UCSD-AML1 (cell line): Measurements from ENCODE around the gene VPS8.

Experiments
- DNase-seq: peaks from one replicate; lab custom pipeline; 2025; ENCODE audit not compliant: unreplicated experiment; lab: John Stamatoyannopoulos, UW

Gene VPS8

DNA sequence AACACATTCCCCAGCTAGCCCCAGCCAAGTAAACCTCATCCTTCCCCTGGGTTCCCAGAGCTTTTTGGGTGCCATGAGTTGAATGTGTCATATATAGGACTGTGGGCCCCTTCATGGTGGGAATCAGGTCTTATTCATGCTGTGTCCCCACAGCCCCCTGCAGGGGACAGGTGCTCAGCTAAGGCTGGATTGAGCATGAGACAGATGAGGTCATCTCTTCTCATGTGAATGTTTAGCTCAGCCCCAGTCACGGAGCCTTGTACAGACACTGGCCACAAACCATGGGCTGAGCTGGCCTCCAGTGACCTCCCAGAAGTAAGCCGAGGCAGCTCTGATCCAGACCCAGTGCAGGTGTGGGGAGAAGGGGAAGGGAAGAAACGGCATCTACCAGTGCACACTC, 270.2 kb downstream of the VPS8 start:
- DNase-seq, result no peak

GRCh38 chr3:185082829-185083228, 270.9 kb downstream of the VPS8 start:
- DNase-seq, result no peak

DNA sequence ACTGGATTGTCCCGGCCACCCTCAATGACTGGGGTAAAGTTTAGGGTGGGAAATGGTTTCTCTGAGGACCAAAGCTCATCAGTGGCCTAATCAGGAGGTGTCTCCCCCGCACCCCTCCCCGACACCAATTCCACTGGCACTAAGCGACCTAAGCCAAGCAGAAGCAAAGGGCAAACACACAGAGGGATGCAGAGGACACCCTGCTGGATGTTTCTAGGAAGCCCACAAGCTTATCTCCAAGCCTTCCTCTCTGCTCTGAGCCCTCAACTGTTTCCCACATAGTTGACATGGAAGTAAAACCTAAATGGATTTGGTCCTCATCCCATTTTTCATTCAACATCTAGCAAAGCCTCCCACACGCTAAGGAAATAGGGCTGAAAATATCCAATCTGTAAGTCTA, 272.4 kb downstream of the VPS8 start:
- DNase-seq, result no peak

DNA sequence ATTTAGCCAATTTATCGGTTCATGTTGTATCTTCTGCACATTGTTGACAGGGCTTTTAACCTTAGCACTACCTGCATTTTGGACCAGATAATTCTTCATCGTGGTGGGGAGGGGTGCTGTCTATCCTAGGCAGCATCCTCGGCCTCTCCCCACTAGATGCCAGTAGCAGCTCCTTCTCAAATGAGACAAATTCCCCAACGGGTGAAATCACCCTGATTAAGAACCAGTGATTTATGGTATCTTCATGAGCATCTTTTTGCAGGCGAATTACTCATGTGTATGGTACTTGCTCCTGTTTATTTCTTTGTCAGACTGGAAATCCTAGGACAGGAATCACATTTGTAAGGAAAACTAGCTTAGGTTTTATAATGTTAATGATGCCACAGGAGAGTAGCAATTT, 272.9 kb downstream of the VPS8 start:
- DNase-seq, result no peak

DNA sequence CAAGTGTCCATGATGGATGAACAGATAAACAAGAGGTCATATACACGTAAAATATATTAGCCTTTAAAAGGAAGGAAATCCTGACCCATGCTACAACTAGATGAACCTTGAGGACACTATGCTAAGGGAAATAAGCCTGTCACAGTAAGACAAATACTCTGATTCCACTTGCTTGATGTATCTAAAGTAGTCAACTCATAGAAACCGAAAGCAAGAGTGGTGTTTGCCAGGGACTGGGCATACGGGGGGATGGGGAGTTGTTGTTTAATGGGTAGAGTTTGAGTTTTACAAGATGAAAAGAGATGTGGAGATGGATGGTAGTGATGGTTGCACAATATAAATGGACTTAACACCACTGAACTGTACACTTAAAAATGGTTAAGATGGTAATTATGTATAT, 275.5 kb downstream of the VPS8 start:
- DNase-seq, result no peak

- no peak for DNase-seq
These were observed 277.4 kb downstream of the VPS8 start for GRCh38 chr3:185089343-185089742.

GRCh38 chr3:185089751-185090150, 277.8 kb downstream of the VPS8 start:
- no peak for DNase-seq

DNA sequence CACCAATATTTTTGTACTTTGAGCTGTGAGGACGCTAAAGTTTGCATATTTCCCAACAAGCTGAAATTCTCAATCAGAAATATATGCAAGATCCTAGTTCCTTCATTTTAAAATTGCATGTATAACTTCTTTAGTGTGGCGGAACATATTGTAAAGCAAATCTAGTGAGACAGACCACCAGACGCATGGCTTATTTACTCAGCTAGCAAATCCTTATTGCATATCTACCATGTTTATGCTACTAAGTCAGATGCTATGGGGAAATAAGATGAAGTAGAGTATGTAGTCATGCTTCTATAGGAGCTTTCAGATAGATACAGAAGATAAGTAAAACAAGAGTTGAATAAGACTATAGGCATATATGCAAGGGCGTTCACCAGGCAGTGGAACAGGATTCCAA, 278.8 kb downstream of the VPS8 start:
- DNase-seq, result no peak

DNA sequence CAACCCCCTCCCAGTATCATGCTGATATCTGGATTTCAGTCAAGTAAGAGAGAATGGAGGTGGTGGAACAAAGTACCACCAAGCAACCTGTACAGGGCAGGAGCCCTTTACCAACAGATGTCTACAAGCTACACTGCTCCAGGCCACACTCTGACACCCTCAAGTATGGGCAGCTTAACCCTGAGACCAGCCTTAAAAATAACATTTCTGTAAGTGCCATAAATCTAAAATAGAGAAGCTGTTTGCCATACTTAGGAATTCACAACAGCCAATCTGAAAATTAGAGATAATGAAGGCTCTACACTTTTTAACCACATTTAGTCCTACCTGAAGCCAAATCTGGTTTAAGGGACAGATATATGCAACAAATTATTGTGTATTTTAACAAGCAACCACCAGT, 281.1 kb downstream of the VPS8 start:
- no peak for DNase-seq

GRCh38 chr3:185094697-185095096, 282.7 kb downstream of the VPS8 start:
- DNase-seq, result no peak
